Parathyroid adenoma (tissue), 2 donors: ENCODE results near the gene GMFB.

ENCODE experiments used
- H2AFZ ChIP-seq: fragments of 300-600 bp; sonication (generic); one replicate; pipeline ENCODE4 v1.7.0; 2017; ENCODE audit warnings: antibody characterized with exemption, mild to moderate bottlenecking
- H3K27ac ChIP-seq: fragments of 300-600 bp; sonication (generic); one replicate; pipeline ENCODE4 v1.7.0; 2017
- H3K27me3 ChIP-seq: fragments of 300-600 bp; sonication (generic); one replicate; pipeline ENCODE4 v1.7.0; 2017; ENCODE audit warnings: low read length; ENCODE audit not compliant: control insufficient read depth, insufficient read depth
- H3K36me3 ChIP-seq: fragments of 300-600 bp; sonication (generic); one replicate; pipeline ENCODE4 v1.7.0; 2017; ENCODE audit warnings: low read length; ENCODE audit not compliant: control insufficient read depth, insufficient read depth
- H3K4me1 ChIP-seq: fragments of 300-600 bp; sonication (generic); one replicate; pipeline ENCODE4 v1.7.0; 2017; ENCODE audit warnings: control low read depth
- H3K4me2 ChIP-seq: fragments of 300-600 bp; sonication (generic); one replicate; pipeline ENCODE4 v1.7.0; 2017; ENCODE audit warnings: low read length
- H3K4me3 ChIP-seq: fragments of 300-600 bp; sonication (generic); one replicate; pipeline ENCODE4 v1.7.0; 2017; ENCODE audit warnings: low read depth, low read length
- H3K79me2 ChIP-seq: fragments of 300-600 bp; sonication (generic); one replicate; pipeline ENCODE4 v1.7.0; 2017; ENCODE audit warnings: control low read depth
- H3K9ac ChIP-seq: fragments of 300-600 bp; sonication (generic); one replicate; pipeline ENCODE4 v1.7.0; 2017; ENCODE audit warnings: mild to moderate bottlenecking
- H3K9me3 ChIP-seq: fragments of 300-600 bp; sonication (generic); one replicate; pipeline ENCODE4 v1.7.0; 2017; ENCODE audit warnings: low read length; ENCODE audit not compliant: control insufficient read depth
- TF ChIP-seq, protein P1 (sequence below): fragments of 300-600 bp; sonication (generic); IDR thresholded peaks from one replicate; pipeline ENCODE4 v1.7.0; 2017; ENCODE audit warnings: antibody characterized with exemption, mild to moderate bottlenecking
- donor health status: primary hyperparathyroidism.

The GMFB gene

DNA sequence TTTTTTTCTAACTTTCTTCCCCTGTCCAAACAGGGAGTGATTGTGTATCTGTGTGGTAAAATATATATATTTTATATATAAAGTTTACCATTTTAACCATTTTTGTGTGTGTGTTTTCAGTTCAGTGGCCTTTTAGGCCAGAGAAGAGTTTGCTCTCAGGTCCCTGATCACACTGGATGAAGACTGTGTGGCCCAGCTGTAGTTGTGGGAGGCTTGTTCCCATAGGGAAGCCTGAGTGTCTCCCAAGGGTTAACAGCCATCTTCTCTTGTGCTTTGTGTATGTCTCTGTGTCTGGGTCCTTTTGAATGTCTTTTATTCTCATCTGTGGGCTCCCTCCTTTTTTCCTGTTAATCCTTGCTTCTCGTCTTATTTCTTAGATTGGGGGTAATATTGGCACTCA is 44.3 kb upstream of the GMFB start:
- Histone ChIP-seq H3K9ac (no peak overlapping the region), H3K36me3 (no peaks in the 10 kb centered on the region), H3K9me3 (no peaks in the 10 kb centered on the region), H3K4me1 (no peaks in the 10 kb centered on the region), H2AFZ (no peak overlapping the region), H3K4me3 (no peak overlapping the region), H3K79me2 (no peaks in the 10 kb centered on the region), H3K27me3 (no peaks in the 10 kb centered on the region), H3K27ac (no peak overlapping the region), H3K4me2 (no peak overlapping the region)
- TF ChIP-seq, protein P1, sequence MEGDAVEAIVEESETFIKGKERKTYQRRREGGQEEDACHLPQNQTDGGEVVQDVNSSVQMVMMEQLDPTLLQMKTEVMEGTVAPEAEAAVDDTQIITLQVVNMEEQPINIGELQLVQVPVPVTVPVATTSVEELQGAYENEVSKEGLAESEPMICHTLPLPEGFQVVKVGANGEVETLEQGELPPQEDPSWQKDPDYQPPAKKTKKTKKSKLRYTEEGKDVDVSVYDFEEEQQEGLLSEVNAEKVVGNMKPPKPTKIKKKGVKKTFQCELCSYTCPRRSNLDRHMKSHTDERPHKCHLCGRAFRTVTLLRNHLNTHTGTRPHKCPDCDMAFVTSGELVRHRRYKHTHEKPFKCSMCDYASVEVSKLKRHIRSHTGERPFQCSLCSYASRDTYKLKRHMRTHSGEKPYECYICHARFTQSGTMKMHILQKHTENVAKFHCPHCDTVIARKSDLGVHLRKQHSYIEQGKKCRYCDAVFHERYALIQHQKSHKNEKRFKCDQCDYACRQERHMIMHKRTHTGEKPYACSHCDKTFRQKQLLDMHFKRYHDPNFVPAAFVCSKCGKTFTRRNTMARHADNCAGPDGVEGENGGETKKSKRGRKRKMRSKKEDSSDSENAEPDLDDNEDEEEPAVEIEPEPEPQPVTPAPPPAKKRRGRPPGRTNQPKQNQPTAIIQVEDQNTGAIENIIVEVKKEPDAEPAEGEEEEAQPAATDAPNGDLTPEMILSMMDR: no peak

DNA sequence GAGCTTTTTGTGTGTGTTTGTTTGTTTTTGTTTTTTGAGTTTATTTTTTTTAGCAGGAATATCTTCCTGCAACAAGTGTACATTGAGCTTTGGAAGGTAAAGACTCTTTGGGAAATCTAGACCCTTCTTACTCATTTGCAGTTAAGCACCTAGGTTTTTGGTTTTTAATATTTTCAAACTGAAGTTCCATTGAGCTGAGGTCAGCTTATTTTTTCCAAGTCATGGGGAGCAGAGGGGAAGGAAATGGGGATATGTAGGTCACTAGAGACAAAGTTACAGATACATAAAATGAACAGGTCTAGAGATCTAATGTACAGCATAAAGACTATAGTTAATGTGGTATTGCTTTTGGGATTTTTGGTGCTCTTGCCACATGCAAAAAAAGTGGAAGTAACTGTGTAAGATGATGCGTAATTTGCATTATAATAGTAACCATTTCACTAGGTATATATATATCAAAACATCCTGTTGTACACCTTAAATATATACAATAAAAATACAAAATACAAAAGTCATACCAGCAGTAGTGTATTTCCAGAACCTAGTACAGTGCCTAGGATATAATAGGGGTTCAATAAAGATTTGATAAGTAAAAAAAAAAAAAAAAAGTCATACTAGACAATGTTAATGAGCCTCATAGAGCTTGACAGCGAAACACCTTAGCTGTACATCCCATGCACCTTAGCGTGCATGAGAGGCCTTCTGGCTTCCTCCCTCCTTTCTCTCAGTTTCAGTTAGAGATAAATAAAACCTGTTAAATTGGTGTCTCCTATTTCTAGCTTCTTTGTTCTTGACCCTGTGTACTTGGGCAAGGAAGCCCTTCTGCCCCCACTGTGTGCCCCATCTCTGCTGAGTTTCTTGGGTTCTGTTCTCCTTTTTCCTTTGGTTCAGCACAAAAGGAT is 43.6 kb upstream of the GMFB start:
- TF ChIP-seq, protein P1: no peak
- H3K9ac ChIP-seq: no peak overlapping the region
- H3K27ac ChIP-seq: no peak overlapping the region
- H3K4me3 ChIP-seq: no peak overlapping the region
- H3K4me2 ChIP-seq: no peak overlapping the region
- no peaks in the 10 kb centered on the region for H3K36me3 ChIP-seq
- H2AFZ ChIP-seq: no peak overlapping the region
- H3K79me2 ChIP-seq: no peaks in the 10 kb centered on the region
- H3K27me3 ChIP-seq: no peaks in the 10 kb centered on the region
- H3K4me1 ChIP-seq: no peaks in the 10 kb centered on the region
- no peaks in the 10 kb centered on the region for H3K9me3 ChIP-seq

DNA sequence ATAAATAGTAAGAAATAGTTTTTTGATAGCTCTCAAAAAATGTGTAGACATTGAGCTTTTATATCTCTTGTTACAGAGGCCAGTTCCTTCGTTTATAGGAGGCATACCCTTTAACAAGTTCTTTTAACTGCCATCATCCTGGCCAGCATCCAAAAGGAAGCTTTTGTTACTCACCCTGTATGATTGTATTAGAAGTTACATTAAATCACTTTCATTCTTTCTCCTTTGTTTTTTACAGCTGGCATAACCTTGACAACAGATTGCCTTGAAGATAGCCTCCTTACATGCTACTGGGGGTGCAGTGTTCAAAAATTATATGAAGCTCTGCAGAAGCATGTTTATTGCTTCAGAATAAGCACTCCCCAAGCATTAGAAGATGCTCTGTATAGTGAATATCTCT is 41.0 kb upstream of the GMFB start:
- Histone ChIP-seq H3K4me3 (no peak overlapping the region), H3K79me2 (no peaks in the 10 kb centered on the region), H3K9me3 (no peaks in the 10 kb centered on the region), H3K4me1 (no peaks in the 10 kb centered on the region), H2AFZ (no peak overlapping the region), H3K9ac (no peak overlapping the region), H3K4me2 (no peak overlapping the region), H3K36me3 (no peaks in the 10 kb centered on the region), H3K27me3 (no peaks in the 10 kb centered on the region), H3K27ac (no peak overlapping the region)
- TF ChIP-seq, protein P1: no peak

DNA sequence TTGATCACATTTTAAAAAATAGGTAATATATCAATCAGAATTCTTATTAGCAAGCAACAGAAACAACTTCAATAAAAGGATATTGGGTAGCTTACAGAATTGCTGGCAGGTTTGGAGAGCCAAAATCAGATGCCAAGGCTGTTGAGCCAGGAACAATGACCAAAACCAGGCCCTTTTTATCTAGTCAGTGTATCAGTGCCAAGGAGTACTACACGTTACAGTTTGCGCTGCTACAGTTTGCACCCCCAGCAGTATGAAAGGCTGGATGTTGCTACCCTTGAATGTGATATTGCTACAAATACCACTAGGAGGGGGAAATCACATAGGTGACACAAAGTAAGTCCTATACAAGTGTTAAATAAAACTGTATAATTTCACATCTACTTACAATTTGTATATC is 40.2 kb upstream of the GMFB start:
- no peaks in the 10 kb centered on the region for H3K27me3 ChIP-seq
- H3K27ac ChIP-seq: no peak overlapping the region
- H3K9me3 ChIP-seq: no peaks in the 10 kb centered on the region
- H3K79me2 ChIP-seq: no peaks in the 10 kb centered on the region
- no peak overlapping the region for H3K4me2 ChIP-seq
- TF ChIP-seq, protein P1: no peak
- no peak overlapping the region for H3K9ac ChIP-seq
- no peaks in the 10 kb centered on the region for H3K4me1 ChIP-seq
- H3K4me3 ChIP-seq: no peak overlapping the region
- H2AFZ ChIP-seq: no peak overlapping the region
- no peaks in the 10 kb centered on the region for H3K36me3 ChIP-seq

DNA sequence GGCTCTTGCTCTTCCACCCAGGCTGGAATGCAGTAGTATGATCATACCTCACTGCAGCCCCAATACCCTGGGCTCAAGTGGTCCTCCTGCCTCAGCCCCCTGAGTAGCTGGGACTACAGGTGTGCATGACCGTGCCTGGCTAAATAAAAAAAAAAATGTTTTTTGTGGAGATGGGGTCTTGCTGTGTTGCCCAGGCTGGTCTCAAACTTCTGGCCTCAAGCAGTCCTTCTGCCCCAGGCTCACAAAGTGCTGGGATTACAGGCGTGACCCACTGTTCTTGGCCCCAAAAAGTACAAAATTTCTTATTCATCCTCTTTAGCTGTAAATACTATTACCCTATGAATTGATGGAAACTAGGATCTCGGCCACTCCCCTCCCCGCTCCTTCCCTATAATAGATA is 35.6 kb upstream of the GMFB start:
- Histone ChIP-seq H3K36me3 (no peaks in the 10 kb centered on the region), H3K4me1 (no peaks in the 10 kb centered on the region), H3K27ac (no peak overlapping the region), H3K9ac (no peak overlapping the region), H3K9me3 (no peaks in the 10 kb centered on the region), H3K27me3 (no peaks in the 10 kb centered on the region), H2AFZ (no peak overlapping the region), H3K4me3 (no peak overlapping the region), H3K4me2 (no peak overlapping the region), H3K79me2 (peaks cover 4% of the 10 kb centered on the region)
- TF ChIP-seq, protein P1: no peak
